Smooth muscle cell of the brain vasculature (primary cell): ENCODE results near the gene S100A4.
A peak's percentile ranks its signal among the peaks of the same experiment; 100 is the strongest.
"Not testable (repeated sequence)": the region's sequence is repeated elsewhere in the genome, so short reads cannot be mapped to it uniquely, and the experiment has no call there.

Source experiments
- DNase-seq: peaks from one replicate; pipeline ENCODE4 v3.0.0-alpha.2; 2012; ENCODE audit warnings: low read depth, low spot score

S100A4 gene

GRCh38 chr1:153533689-153534201 lies 11.9 kb downstream of the S100A4 start:
- DNase-seq, result no peak

GRCh38 chr1:153532769-153533599 lies 12.6 kb downstream of the S100A4 start:
- peak; percentile 74 for DNase-seq

GRCh38 chr1:153532181-153532580 lies 13.4 kb downstream of the S100A4 start:
- DNase-seq, result no peak

GRCh38 chr1:153531638-153532037 lies 14.0 kb downstream of the S100A4 start:
- no peak for DNase-seq

- no peak for DNase-seq
Observed at GRCh38 chr1:153527683-153528040, 17.9 kb downstream of the S100A4 start.

- no peak for DNase-seq
Observed at GRCh38 chr1:153527023-153527682, 18.5 kb downstream of the S100A4 start.

GRCh38 chr1:153526132-153526543 lies 19.5 kb downstream of the S100A4 start:
- no peak for DNase-seq

GRCh38 chr1:153525088-153525728 lies 20.4 kb downstream of the S100A4 start:
- DNase-seq, result no peak

GRCh38 chr1:153522353-153523048 lies 23.1 kb downstream of the S100A4 start:
- DNase-seq, result not testable (repeated sequence)

- DNase-seq, result not testable (repeated sequence)
Observed at GRCh38 chr1:153521808-153522207, 23.8 kb downstream of the S100A4 start.

- no peak for DNase-seq
Observed at GRCh38 chr1:153520818-153521476, 24.7 kb downstream of the S100A4 start.

- DNase-seq, result not testable (repeated sequence)
Observed at GRCh38 chr1:153520137-153520691, 25.4 kb downstream of the S100A4 start.

GRCh38 chr1:153519242-153519641 lies 26.4 kb downstream of the S100A4 start:
- no peak for DNase-seq

- no peak for DNase-seq
Observed at GRCh38 chr1:153515504-153516394, 29.9 kb downstream of the S100A4 start.

GRCh38 chr1:153513666-153514065 lies 31.9 kb downstream of the S100A4 start:
- no peak for DNase-seq

- no peak for DNase-seq
Observed at GRCh38 chr1:153513023-153513422, 32.6 kb downstream of the S100A4 start.

GRCh38 chr1:153510984-153511410 lies 34.6 kb downstream of the S100A4 start:
- no peak for DNase-seq

- DNase-seq, result no peak
Observed at GRCh38 chr1:153509729-153510354, 35.8 kb downstream of the S100A4 start.

GRCh38 chr1:153509036-153509435 lies 36.6 kb downstream of the S100A4 start:
- no peak for DNase-seq
